GM10266 (cell line): Measurements from ENCODE around the gene RALGAPA1.

Source experiments
- DNase-seq: peaks from one replicate; pipeline ENCODE4 v3.0.0; 2012; ENCODE audit errors: extremely low spot score
- TF ChIP-seq, protein P1 (sequence below): IDR thresholded peaks from 2 replicates; pipeline ENCODE4 v1.5.1; 2012; ENCODE audit warnings: mild to moderate bottlenecking, low read depth; ENCODE audit not compliant: control insufficient read depth, insufficient read depth; ENCODE audit errors: missing control alignments

RALGAPA1 gene

DNA sequence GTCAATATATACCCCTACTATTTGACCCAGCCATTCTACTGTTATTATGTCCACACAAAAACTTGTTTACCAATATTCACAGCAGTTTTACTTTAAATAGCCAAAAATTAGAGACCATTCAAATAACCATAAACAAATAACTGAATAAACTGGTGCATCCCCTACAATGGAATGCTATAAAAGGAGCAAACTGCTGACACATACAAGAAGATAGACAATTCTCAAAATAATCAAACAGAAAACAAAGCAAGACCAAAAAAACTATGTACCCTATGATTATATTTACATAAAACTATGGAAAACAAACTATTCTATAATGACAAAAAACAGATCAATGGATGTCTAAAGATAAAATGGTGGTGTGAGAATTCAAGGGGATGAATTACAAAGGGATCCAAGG is 54.4 kb downstream of the RALGAPA1 start:
- no peak for DNase-seq
- TF ChIP-seq, protein P1, sequence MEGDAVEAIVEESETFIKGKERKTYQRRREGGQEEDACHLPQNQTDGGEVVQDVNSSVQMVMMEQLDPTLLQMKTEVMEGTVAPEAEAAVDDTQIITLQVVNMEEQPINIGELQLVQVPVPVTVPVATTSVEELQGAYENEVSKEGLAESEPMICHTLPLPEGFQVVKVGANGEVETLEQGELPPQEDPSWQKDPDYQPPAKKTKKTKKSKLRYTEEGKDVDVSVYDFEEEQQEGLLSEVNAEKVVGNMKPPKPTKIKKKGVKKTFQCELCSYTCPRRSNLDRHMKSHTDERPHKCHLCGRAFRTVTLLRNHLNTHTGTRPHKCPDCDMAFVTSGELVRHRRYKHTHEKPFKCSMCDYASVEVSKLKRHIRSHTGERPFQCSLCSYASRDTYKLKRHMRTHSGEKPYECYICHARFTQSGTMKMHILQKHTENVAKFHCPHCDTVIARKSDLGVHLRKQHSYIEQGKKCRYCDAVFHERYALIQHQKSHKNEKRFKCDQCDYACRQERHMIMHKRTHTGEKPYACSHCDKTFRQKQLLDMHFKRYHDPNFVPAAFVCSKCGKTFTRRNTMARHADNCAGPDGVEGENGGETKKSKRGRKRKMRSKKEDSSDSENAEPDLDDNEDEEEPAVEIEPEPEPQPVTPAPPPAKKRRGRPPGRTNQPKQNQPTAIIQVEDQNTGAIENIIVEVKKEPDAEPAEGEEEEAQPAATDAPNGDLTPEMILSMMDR, result no peak

GRCh38 chr14:35752380-35752779 is 56.7 kb downstream of the RALGAPA1 start:
- no peak for DNase-seq
- TF ChIP-seq, protein P1, result no peak

- no peak for DNase-seq
- TF ChIP-seq, protein P1, result no peak
These were observed 58.7 kb downstream of the RALGAPA1 start for GRCh38 chr14:35750202-35750904.

GRCh38 chr14:35747379-35747778 is 61.7 kb downstream of the RALGAPA1 start:
- no peak for DNase-seq

GRCh38 chr14:35742442-35742841 is 66.7 kb downstream of the RALGAPA1 start:
- DNase-seq, result no peak
- TF ChIP-seq, protein P1, result no peak

More at GRCh38 chr14:35747379-35747778, 61.7 kb downstream of the RALGAPA1 start:
- TF ChIP-seq, protein P1, result no peak

GRCh38 chr14:35742032-35742371 is 67.1 kb downstream of the RALGAPA1 start:
- TF ChIP-seq, protein P1, result no peak
- no peak for DNase-seq

GRCh38 chr14:35741345-35742031 is 67.6 kb downstream of the RALGAPA1 start:
- no peak for DNase-seq

More at GRCh38 chr14:35741345-35742031, 67.6 kb downstream of the RALGAPA1 start:
- TF ChIP-seq, protein P1, result no peak
